GM19438 (cell line): ENCODE data around the gene GFRA3.
"Not testable (repeated sequence)": the region's sequence is repeated elsewhere in the genome, so short reads cannot be mapped to it uniquely, and the experiment has no call there.

Experiments used
- ATAC-seq: cut with Tn5 transposase; IDR thresholded peaks from one replicate; pipeline ENCODE4 v1.9.1; 2021; ENCODE audit warnings: low read depth; ENCODE audit not compliant: unreplicated experiment

GFRA3 gene

DNA sequence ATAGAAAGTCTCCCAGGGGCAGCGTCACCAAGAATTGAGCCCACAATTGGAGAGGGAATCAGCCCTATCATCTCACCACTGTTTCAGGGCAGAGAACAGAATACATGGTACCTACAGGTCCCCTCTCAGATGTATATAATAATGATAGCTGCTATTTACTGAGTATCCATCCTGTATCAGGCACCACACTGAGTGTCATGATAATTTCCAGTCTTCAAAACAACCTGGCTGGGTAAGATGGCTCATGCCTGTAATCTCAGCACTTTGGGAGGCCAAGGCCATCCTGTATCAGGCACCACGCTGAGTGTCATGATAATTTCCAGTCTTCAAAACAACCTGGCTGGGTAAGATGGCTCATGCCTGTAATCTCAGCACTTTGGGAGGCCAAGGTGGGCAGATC lies 26.6 kb downstream of the GFRA3 start:
- not testable (repeated sequence) for ATAC-seq

DNA sequence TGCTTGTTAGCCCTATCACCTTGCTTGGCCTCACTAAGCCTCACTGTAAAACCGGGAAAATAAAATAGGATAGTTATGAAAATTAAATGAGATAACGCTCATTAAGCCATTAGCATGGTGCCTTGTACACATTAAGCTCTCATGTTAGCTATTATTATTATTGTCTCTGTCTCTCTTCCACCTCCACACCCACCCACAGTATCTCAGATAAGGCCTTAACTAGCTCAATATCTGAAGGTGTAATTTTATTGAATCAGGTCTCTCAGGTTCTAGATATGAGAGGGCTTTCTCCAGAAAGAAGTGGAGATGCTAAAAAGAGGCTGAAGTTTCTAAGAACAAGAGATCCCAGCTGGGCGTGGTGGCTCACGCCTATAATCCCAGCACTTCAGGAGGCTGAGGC lies 27.6 kb downstream of the GFRA3 start:
- ATAC-seq, result no peak

DNA sequence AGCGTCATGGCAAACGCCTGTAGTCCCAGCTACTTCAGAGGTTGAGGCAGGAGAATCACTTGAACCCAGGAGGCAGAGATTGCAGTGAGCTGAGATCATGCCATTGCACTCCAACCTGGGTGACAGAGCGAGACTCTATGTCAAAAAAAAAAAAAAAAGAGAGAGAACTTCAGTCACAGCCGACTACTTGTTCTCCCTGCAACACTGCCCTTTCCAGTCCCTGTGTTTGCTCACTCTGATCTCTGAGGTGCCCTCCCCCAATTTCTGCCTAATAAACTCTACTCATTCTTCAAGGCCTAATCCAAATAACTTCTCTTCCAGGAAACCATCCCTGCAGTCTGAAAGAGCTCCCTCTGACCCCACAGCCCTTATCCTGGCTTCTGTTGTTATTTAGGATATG lies 28.1 kb downstream of the GFRA3 start:
- ATAC-seq, result no peak

DNA sequence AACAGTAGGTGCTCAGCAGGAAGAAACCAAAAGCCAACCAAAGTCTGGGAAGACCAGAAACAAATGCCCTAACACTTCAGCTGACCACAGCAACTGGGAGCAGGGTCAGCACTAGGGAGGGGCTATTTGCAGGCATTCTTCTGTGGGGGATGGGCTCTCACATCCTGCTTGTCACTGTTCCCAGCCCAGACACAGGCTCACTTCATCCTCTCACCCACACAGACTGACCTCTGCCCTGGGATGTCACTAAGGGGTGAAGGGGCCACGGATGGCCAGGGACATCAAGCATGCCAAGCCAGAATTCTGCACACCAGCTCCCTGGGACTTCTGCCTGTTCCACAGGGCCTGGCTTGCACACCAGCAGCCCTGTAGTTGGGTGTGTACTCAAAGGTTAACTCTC lies 28.7 kb downstream of the GFRA3 start:
- ATAC-seq, result no peak

DNA sequence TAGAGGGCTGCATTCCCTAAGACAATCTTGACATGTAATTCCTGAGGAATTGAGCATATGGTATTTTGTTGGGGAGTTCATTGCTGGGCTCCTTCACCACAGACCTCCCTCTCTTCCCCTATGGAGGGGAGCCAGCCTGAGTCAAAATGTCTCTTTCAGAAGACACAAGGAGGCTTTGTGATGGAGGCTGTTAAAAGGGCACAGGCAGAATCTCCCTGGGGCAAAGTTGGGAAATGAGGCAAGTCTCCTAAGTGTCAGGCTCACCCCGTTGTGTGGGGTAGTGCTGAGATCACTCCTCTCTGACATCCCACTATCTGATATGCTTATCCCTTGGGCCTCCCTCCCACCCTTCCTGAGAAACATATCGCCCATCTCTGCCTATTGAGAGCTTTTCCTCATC lies 30.6 kb downstream of the GFRA3 start:
- no peak for ATAC-seq

DNA sequence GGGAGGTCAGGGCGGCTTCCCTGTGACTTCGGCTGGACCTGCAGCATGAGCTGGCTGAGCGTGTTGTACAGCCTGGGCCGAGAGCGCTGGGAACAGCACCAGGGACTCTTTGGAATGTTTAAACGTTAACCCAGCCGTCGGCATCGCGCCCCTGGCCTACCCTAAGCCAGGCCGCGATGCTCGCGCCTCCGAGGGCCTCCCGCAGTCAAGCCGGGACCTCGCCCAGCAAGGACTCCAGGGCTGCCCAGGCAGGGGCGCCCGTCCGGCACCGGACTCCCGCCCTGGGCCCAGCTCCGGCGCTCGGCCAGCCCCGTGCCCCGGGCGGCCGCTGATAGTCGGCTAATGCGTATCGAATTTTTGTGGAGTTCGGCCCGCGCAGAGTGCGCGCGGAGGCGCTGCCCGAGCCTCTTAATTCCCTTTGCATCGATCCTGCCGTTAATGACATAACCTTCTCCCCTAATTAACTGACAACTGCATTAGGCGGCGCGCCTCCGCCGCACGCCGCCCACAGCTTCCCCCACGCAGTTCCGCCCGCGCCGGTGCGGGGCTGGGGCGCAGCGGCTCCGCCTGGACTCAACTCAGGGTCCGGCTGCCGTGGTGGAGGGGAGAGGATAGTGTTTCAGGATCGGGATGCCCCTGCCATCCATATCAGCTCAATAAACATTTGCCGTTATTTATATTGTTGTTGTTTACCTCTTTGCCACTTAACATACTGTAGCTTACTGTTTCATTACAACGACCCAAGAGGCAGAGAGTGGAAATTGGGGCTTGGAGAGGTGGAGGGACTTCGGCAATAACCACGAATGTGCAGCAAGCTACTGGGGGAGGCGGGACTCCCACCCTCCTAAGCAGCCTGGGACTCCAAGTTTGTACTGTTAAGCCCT lies 32.5 kb downstream of the GFRA3 start:
- ATAC-seq, result no peak

DNA sequence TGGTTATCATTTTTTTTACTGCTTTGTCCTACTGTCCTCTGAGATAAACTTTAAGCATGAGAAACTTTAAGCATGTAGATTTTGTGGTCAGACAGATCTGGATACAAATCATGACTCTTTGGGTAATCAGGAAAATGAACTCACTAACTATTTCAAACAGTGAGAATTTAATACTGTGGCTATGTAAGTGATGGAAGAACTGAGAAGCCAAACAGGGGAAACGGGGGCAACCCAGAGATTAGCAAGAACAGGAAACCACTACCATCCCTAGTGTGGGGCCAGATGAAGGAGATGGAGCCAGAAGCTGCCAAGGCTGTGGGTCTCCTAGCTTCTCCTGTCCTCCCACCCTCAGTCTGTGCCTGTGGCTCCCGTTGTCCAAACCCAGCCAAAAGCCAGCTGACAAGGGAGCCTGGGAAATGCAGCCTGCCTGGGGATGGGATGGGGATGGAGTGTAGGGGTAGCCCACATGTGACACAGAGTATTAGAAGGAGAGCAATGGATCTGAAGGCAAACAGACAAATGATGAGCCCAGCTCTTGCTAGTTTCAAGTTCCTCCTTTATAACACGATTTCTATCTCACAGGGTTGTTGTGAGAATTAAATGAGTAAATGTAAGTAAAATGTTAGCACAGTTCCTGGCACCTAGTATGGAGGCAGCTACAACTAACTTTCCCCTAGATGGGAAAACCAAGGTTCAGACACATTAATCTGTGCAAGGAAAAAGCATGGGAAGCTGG lies 33.6 kb downstream of the GFRA3 start:
- ATAC-seq, result no peak

DNA sequence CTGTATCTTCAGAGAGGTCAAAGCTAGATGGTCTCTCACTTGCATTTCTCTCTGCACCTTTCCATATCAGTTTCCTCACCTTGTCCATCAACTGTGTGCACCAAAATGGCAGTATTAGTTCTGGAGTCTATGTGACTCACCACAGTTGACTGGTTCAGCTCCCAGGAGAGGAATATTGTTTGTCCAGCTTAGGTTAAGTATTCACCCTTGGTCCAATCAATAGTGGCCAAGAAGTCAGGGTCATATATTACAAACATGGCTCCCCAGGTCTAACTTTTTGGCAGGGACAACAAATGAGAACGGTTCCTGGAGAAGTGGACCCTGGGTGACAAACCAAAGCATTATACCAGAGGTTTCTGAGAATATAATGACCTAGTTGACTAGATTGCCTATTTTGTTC lies 36.4 kb downstream of the GFRA3 start:
- no peak for ATAC-seq

DNA sequence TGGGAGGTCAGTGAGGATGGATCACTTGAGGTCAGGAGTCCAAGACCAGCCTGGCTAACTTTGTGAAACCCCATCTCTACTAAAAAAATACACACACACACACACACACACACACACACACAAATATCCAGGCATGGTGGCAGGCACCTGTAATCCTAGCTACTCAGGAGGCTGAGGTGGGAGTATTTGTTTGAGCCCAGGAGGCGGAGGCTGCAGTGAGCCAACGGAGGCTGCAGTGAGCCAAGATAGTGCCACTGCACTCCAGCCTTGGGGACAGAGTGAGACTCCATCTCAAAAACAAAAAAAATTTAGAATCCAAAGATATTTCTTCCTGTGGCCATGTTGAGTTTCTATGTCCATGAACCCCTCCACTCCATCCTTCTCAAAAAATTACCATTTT lies 39.8 kb downstream of the GFRA3 start:
- ATAC-seq, result no peak

DNA sequence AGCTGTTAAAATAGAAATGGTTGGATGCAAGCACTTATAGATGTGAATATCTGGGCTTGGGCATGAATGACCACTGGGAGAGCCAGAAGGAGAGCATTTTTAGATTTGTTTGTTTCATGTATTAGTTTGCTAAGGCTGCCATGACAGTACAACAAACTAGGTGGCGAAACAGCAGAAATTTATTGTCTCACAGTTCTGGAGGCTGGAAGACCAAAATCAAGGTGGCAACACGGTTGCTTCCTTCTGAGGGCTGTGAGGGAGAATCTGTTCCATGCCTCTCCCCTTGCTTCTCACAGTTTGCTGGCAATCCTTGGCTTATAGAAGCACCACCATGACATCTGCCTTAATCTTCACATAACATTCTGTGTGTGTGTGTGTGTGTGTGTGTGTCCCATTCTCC lies 41.1 kb downstream of the GFRA3 start:
- no peak for ATAC-seq

DNA sequence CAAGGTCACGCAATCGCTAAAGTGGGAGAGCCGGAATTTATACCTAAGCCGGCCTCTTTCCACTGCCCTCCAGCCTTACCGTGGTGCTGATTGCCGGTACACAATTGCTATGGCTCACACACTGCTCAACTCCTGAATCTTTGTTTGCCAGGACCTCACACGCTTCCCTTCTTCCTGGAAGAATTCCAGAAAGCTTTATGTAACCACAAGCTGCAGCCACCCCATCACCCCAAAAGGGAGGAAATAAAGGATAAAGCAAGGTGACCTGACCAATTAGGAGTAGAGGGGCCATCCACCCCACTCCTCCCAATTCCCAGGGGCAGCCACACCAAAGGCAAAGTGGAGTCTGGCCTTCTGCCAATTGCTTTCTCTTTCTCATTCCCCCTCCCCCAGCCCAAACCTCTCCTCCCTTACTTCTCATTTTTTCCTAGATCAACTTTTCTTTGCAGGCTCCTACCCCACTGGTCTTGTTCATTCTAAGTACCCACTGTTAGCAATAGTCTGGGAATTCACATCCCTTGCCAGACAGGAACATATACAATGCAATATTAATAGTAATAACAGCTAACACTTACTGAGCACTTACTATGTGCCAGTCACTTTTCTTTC lies 43.3 kb downstream of the GFRA3 start:
- ATAC-seq, result no peak

DNA sequence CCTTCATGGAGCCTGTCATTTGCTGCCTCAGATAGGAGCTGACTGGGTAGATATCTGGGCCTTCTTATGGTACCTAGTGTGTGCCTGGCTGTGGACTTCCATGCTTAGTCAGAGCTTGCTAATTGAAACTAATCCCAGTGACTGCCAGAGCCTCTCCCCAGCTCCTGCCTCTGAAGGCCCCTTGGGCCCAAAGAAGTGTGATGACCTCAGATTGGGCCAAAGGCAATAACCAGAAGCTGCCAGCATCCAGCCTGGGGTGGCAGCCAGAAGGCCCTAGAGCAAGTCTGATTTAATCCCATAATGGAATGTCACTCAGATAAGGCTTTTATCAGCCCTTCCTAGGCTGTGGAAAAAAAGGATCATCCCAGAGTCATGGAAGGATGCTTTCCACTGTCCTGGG lies 44.2 kb downstream of the GFRA3 start:
- ATAC-seq, result no peak

DNA sequence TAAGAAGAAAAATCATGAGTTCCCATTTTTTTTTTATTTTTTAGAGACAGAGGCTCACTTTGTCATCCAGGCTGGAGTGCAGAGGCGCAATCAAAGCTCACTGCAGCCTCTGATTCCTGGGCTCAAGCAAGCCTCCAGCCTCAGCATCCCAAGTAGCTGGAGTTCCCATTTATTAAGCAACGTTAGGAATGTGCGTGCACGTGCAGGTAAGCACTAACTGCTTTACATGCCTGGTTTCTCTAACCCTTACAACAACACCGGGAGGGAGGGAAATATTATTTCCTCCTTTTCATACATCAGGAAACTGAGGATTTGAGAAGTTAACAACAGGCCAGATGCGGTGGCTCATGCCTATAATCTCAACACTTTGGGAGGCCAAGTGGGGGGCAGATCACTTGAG lies 45.0 kb downstream of the GFRA3 start:
- ATAC-seq, result no peak

DNA sequence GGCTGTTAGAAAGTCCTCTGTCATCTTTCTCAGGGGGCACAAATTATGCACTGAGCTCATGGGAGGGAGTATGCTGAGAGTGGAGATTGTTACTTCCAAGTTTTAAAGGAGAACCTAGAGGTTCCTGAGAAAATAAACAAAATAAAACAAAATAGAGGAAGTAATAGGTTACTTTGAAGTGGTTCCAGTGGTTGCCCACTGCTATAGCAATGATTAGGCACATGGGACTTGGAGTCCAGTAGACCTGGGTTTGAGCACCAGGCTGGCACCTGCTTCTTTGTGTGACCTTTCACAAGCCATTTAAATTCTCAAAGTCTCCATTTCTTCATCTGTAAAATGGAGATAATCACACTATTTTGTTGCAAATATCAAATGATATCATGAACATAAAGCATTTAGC lies 47.5 kb downstream of the GFRA3 start:
- no peak for ATAC-seq

DNA sequence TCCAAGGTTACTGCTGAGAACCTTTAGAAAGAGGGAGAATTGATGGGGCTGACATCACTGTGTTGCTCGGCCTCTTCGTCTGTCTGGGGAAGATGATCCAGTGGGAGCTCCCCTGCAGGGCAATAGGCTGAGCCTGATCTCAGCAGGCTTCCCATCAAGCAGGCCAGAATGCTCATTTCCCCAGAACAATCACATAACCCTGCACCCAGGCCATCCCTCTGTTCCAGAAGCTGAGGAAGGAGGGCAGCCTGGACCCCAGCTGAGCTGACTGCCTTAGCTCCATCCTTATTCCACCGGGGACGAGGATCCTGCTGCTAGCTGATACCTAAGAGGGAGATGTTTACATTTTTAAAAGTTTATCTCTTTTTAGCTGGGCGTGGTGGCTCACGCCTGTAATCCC lies 49.7 kb downstream of the GFRA3 start:
- ATAC-seq, result no peak

DNA sequence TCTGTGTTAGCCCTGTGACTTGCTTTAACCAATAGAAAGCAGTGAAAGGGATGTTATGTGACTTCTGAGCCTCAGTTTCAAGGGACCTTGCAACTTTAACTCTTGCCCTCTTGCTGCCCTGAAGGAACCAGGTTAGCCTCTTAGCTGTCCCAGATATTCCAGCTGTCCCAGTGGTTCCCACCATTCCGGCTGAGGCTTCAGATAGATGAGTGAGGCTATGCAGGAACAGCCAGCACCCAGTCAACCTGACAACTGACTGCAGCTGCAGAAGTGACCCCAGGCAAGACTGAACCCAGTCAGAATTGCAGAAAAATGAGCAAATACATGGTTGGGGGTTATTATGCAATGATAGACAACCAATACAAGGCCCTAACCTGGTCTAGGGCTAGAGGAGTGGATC lies 50.9 kb downstream of the GFRA3 start:
- no peak for ATAC-seq

DNA sequence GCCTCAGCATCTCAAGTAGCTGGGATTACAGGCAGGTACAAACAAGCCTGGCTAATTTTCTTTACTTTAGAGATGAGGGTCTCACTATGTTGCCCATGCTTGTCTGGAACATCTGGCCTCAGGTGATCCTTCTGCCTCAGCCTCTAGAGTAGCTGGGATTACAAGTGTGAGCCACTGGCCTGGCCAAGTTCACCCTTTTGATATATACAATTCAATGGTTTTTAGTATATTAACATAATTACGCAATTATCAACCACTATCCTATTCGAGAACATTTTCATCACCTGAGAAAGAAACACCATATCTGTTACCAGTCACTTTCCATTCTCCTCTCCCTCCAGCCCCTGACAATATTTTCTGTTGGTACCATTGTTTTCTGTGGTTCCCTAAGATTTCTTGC lies 57.6 kb downstream of the GFRA3 start:
- no peak for ATAC-seq

DNA sequence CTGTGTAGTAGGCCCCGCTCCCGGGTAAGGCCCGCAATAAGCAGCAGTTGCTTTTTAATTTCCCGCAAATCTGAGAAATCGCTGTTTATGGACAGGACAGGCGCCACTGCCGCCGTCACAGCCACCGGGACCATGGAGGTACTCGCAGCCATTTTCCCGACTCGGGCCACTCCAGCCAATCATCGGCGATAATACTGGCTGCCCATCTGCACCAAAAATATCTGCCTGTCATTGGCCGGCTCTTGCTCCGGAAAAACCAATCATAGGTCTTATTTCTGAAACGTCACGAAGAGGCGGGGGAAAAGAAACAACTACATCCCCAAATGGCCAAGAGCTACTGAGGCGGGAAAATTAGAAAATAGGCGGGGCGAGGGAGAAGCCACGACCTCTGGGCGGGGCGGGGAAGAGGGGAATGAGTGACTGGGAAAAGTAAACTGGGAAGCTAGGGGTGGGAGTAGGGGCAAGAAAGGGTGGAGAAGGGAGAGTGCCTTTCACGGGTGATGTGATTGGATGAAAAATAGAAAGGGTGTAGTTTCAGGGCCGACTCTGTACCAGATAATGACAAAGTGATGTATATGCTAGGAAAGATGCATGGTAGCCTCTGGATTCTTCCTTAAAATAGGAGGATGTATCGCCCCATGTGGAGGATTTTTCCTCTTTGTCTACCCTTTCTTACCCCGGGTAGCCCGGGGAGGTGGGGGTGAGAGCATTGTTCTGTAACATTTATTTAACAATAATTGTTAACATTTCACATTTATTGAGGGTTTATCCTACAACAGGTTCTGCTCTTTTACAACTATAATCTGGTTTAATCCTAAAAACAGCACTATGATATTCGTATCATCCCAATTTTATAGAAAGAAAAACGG lies 61.0 kb downstream of the GFRA3 start, which contains the start of gene CDC23:
TSS of gene CDC23 (minus strand) at position 163 of the 869 bp plus-strand sequence. CDS start at position 152, 11 bp downstream.
- peak; percentile 96 for ATAC-seq

DNA sequence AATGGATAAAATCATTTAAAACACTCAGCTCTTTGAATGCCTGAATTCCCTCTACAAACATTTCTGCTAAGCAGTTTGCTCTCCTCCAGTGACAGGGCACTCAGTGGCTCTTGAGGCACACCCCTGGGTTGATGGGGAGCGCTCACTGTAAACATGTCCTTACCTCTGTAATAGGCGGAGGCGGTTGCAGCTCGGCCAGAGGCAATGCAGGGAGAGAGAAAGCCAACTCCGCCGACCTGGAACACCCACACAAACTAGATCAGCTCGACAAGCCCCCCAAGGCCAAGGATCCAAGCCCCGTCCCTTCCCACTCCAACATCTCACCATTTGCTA lies 61.6 kb downstream of the GFRA3 start:
- no peak for ATAC-seq

DNA sequence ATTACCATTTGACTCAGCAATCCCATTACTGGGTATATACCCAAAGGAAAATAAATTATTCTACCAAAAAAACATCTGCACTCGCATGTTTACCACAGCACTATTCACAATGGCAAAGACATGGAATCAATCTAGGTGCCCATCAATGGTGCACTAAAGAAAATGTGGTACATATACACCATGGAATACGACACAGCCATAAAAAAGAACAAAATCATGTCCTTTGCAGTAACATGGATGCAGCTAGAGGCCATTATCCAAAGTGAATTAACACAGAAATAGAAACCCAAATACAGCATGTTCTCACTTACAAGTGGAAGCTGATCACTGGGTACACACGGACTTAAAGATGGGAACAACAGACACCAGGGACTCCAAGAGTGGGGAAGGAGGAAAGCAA lies 63.4 kb downstream of the GFRA3 start:
- ATAC-seq, result no peak
